OCI-LY1 (cell line): ENCODE data around the gene ACVR1.

Experiments
- H2AFZ ChIP-seq: fragments of 200-600 bp; sonication (generic), shearing (Covaris generic); 2 replicates; pipeline ENCODE4 v1.6.0; 2014; ENCODE audit warnings: antibody characterized with exemption, mild to moderate bottlenecking, low read length
- H3F3A ChIP-seq: fragments of 200-600 bp; sonication (generic), shearing (Covaris generic); 2 replicates; pipeline ENCODE4 v1.6.0; 2014; ENCODE audit warnings: mild to moderate bottlenecking, antibody characterized with exemption, low read length, moderate library complexity; ENCODE audit not compliant: insufficient read depth
- H3K27ac ChIP-seq: fragments of 200-600 bp; sonication (generic); 2 replicates; pipeline ENCODE4 v1.5.1; 2014; ENCODE audit warnings: low read length, mixed run types, mild to moderate bottlenecking, low read depth; ENCODE audit not compliant: poor library complexity, severe bottlenecking
- H3K27me3 ChIP-seq: fragments of 200-600 bp; sonication (generic); 2 replicates; pipeline ENCODE4 v1.6.0; 2014; ENCODE audit warnings: antibody characterized with exemption, mild to moderate bottlenecking, low read length, moderate library complexity; ENCODE audit not compliant: insufficient read depth
- H3K36me3 ChIP-seq: fragments of 200-600 bp; sonication (generic); 2 replicates; pipeline ENCODE4 v1.6.1; 2014; ENCODE audit warnings: mild to moderate bottlenecking, antibody characterized with exemption, low read length, moderate library complexity, mixed read lengths; ENCODE audit not compliant: insufficient read depth
- H3K4me1 ChIP-seq: fragments of 200-600 bp; sonication (generic); 2 replicates; pipeline ENCODE4 v1.5.1; 2014; ENCODE audit warnings: mild to moderate bottlenecking, low read length, moderate library complexity; ENCODE audit not compliant: insufficient read depth, severe bottlenecking
- H3K4me2 ChIP-seq: fragments of 200-600 bp; sonication (generic), shearing (Covaris generic); 2 replicates; pipeline ENCODE4 v1.6.1; 2014; ENCODE audit warnings: low read length
- H3K4me3 ChIP-seq: fragments of 200-600 bp; sonication (generic); 2 replicates; pipeline ENCODE4 v1.5.1; 2014; ENCODE audit warnings: low read length, low read depth, mild to moderate bottlenecking, mixed read lengths; ENCODE audit not compliant: poor library complexity, severe bottlenecking
- H3K79me2 ChIP-seq: fragments of 200-600 bp; shearing (Covaris generic); 2 replicates; pipeline ENCODE4 v1.6.1; 2016; ENCODE audit warnings: mixed run types, low read length, mixed read lengths; ENCODE audit not compliant: insufficient read depth
- H3K9ac ChIP-seq: fragments of 200-600 bp; sonication (generic), shearing (Covaris generic); 2 replicates; pipeline ENCODE4 v1.6.1; 2014; ENCODE audit warnings: mild to moderate bottlenecking, low read length, mixed read lengths
- H3K9me2 ChIP-seq: fragments of 200-600 bp; sonication (generic), shearing (Covaris generic); 2 replicates; pipeline ENCODE4 v1.6.1; 2014; ENCODE audit warnings: low read depth, mild to moderate bottlenecking, low read length, mixed read lengths
- H3K9me3 ChIP-seq: fragments of 200-600 bp; shearing (Covaris generic); 2 replicates; pipeline ENCODE4 v1.6.1; 2014; ENCODE audit warnings: low read length, mixed read lengths
- H4K20me1 ChIP-seq: fragments of 200-600 bp; sonication (generic), shearing (Covaris generic); 2 replicates; pipeline ENCODE4 v1.6.0; 2016; ENCODE audit warnings: mild to moderate bottlenecking, low read length; ENCODE audit not compliant: insufficient read depth
- EZH2 ChIP-seq: fragments of 200-600 bp; sonication (generic), shearing (Covaris generic); IDR thresholded peaks from 2 replicates; pipeline ENCODE4 v1.8.0; 2017; ENCODE audit warnings: borderline replicate concordance, mixed run types, mild to moderate bottlenecking, antibody characterized with exemption, low read length, moderate library complexity, mixed read lengths
- TF ChIP-seq, protein P1 (sequence below): fragments of 200-600 bp; sonication (generic), shearing (Covaris generic); IDR thresholded peaks from 2 replicates; pipeline ENCODE4 v1.5.1; 2017; ENCODE audit warnings: mild to moderate bottlenecking, antibody characterized with exemption, low read length, moderate library complexity, mixed read lengths

ACVR1 gene

DNA sequence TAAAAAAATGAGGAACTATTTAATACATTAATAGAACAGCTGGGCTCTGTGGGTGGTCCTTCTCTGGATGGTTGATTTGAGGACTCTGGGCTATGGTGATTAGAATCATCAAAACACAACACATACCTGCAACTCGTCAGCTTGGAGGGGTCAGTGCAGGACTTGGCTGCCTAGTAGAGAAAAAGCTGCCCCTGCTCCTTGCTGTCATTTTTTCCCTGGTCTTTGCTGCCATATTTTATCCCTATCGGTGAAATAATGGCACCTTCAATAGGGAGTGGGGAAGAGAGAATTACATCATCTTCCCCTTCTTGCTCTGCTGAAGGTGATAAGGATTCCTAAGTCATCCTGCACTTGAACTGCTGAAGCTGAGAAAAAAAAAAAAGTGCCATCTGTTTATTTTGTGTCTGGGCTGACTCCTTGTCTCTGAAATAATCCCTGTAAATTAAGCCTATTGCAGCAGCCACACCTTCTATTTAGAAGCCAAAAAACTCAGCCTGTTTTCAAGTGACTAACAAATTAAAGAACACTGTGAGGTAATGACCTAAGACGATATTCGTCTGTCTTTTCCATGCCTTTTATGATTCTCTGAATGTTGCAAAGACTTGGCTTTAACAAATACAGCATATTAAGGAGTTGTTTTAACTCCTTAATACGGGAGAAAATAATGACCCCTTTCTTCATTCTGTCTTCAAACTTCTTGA, 89.3 kb downstream of the ACVR1 start:
- no peak overlapping the region for H3K9ac ChIP-seq
- H3K79me2 ChIP-seq, result no peaks in the 10 kb centered on the region
- no peak overlapping the region for H3K27ac ChIP-seq
- H3K9me2 ChIP-seq, result no peaks in the 10 kb centered on the region
- H3K4me1 ChIP-seq, result no peaks in the 10 kb centered on the region
- no peak overlapping the region for H2AFZ ChIP-seq
- H3K36me3 ChIP-seq, result no peaks in the 10 kb centered on the region
- no peak overlapping the region for H3K4me2 ChIP-seq
- no peak overlapping the region for H3K4me3 ChIP-seq
- TF ChIP-seq, protein P1, sequence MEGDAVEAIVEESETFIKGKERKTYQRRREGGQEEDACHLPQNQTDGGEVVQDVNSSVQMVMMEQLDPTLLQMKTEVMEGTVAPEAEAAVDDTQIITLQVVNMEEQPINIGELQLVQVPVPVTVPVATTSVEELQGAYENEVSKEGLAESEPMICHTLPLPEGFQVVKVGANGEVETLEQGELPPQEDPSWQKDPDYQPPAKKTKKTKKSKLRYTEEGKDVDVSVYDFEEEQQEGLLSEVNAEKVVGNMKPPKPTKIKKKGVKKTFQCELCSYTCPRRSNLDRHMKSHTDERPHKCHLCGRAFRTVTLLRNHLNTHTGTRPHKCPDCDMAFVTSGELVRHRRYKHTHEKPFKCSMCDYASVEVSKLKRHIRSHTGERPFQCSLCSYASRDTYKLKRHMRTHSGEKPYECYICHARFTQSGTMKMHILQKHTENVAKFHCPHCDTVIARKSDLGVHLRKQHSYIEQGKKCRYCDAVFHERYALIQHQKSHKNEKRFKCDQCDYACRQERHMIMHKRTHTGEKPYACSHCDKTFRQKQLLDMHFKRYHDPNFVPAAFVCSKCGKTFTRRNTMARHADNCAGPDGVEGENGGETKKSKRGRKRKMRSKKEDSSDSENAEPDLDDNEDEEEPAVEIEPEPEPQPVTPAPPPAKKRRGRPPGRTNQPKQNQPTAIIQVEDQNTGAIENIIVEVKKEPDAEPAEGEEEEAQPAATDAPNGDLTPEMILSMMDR, result no peak
- TF ChIP-seq EZH2, result no peak
- no peaks in the 10 kb centered on the region for H3F3A ChIP-seq
- H3K9me3 ChIP-seq, result no peaks in the 10 kb centered on the region
- H3K27me3 ChIP-seq, result peaks cover 4% of the 10 kb centered on the region; the same call in 1 of the 2 replicates
- no peaks in the 10 kb centered on the region for H4K20me1 ChIP-seq

DNA sequence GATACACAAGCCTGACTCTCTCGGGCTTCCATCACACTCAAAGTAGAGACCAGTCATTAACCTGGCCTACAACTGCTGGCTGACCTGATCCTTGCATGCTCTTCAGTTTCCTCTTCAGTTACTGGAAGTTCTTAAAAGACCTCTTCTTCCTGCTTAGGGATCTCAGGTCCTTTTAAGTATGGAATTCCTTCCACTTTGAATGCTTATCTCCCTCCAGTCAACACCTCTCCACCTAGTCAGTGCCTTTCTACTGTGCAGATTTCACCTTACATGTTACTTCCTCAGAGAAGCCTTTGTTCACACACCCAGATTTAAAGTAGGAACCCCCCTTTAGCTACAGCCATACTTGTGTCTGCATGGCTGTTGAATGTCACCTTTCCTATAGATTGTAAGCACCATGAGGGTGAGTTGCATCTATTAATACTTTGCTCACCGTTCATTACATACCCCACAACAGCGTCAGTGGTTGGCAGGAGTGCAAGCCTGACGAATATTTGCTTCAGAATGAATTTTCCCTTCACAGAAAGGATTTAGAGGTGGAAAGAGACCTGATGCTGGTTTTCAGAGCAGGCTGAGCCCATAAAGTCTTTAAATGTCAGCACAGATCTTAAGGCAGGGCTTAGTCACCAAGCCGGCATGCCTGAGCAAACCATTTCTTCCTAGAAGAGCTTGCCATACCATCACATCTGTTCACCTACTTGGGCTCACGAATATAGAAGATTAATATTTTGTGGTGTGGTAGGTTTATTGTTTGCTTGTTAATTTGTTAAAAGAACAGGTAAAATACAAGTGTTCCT, 90.1 kb downstream of the ACVR1 start:
- no peaks in the 10 kb centered on the region for H3K9me2 ChIP-seq
- H3K79me2 ChIP-seq, result no peaks in the 10 kb centered on the region
- no peaks in the 10 kb centered on the region for H3K9me3 ChIP-seq
- H3K4me2 ChIP-seq, result no peak overlapping the region
- H3K9ac ChIP-seq, result no peak overlapping the region
- H3F3A ChIP-seq, result no peaks in the 10 kb centered on the region
- no peaks in the 10 kb centered on the region for H4K20me1 ChIP-seq
- no peaks in the 10 kb centered on the region for H3K36me3 ChIP-seq
- no peak overlapping the region for H2AFZ ChIP-seq
- TF ChIP-seq EZH2, result no peak
- TF ChIP-seq, protein P1, result no peak
- H3K4me3 ChIP-seq, result no peak overlapping the region
- H3K27me3 ChIP-seq, result peaks cover 4% of the 10 kb centered on the region; the same call in 1 of the 2 replicates
- H3K4me1 ChIP-seq, result no peaks in the 10 kb centered on the region
- no peak overlapping the region for H3K27ac ChIP-seq

DNA sequence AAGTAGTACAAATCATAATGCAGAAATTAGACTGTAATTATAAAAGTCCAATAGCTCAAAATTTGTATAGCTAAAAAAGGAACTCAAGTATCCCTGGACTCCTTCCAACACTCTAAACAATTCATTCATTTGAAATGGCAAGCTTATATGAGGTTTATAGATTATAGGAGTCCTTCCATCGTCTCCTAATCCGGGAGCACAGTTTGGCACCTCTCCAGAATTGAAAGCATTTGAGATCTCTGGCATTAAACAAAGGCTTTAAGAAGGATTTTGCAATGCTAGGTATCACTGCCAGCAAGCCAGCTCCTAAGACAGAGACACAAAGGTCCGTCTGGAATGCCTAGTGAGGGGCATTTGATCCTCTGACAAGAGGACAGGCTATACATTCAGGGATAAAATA, 90.9 kb downstream of the ACVR1 start:
- Histone ChIP-seq H3K27ac (no peak overlapping the region), H2AFZ (no peak overlapping the region), H3F3A (no peaks in the 10 kb centered on the region), H3K9me3 (no peaks in the 10 kb centered on the region), H3K4me3 (no peak overlapping the region), H3K9ac (no peak overlapping the region), H4K20me1 (no peaks in the 10 kb centered on the region), H3K9me2 (no peaks in the 10 kb centered on the region), H3K36me3 (no peaks in the 10 kb centered on the region), H3K27me3 (peaks cover 4% of the 10 kb centered on the region; the same call in 1 of the 2 replicates), H3K4me1 (no peaks in the 10 kb centered on the region), H3K79me2 (no peaks in the 10 kb centered on the region), H3K4me2 (no peak overlapping the region)
- TF ChIP-seq EZH2, result no peak
- TF ChIP-seq, protein P1, result no peak
